SK-N-MC (cell line): ENCODE measurements around the gene CDSN.

Experiments used
- EZH2 ChIP-seq: fragments of 200-600 bp; sonication (generic); IDR thresholded peaks from one replicate; pipeline ENCODE4 v1.6.1; 2017; ENCODE audit warnings: antibody characterized with exemption
- FOXP2 ChIP-seq: optimal IDR thresholded peaks from 2 replicates; pipeline ENCODE3; 2011; ENCODE audit warnings: mild to moderate bottlenecking, moderate library complexity; ENCODE audit not compliant: insufficient read depth; ENCODE audit errors: extremely low read length, control extremely low read depth
- POLR2AphosphoS5 ChIP-seq: IDR thresholded peaks from 2 replicates; pipeline ENCODE4 v1.6.1; 2012; ENCODE audit warnings: mild to moderate bottlenecking, low read depth, low read length, borderline replicate concordance

DNA sequence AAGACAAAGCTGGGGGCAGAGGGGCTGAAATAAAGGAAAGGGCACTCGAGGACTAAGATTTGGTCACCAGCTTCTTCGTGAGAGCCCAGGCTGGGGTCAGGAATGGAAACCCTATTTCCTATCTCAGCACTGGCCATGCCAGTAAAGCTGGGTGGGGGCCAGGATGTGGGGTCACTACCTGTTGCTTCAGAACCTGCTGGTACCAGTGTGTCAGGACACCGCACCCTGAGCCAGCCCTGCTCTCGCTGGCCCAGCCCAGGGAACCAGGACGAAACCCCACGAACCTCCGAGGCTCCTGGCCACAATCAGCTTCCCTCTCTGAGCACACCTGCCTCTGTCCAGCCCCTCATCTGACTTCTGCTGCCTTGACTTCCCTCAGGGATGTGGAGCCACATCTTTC lies 2.1 kb downstream of the CDSN start:
- TF ChIP-seq POLR2AphosphoS5 (no peak), EZH2 (no peak), FOXP2 (no peak)
